ENCODE data around the gene TBCK.

Gene TBCK

GRCh38 chr4:106183551-106183950, 132.5 kb downstream of the TBCK start:
- H3K4me3 ChIP-seq (ENCODE audit: low read length), result no peak overlapping the region
- TF ChIP-seq CTCF (IDR thresholded peaks at IDR 0.05; ENCODE audit: insufficient read depth, low read depth, low read length, missing control alignments), result no peak
- DNase-seq (ENCODE audit: low read depth), result no peak

GRCh38 chr4:106172861-106173260, 143.1 kb downstream of the TBCK start:
- no peak overlapping the region for H3K4me3 ChIP-seq (ENCODE audit: low read length)
- no peak for TF ChIP-seq CTCF (IDR thresholded peaks at IDR 0.05; ENCODE audit: insufficient read depth, low read depth, low read length, missing control alignments)
- DNase-seq (ENCODE audit: low read depth), result no peak

GRCh38 chr4:106165351-106166010, 150.5 kb downstream of the TBCK start:
- no peak for DNase-seq (ENCODE audit: low read depth)
- no peak for TF ChIP-seq CTCF (IDR thresholded peaks at IDR 0.05; ENCODE audit: insufficient read depth, low read depth, low read length, missing control alignments)
- no peak overlapping the region for H3K4me3 ChIP-seq (ENCODE audit: low read length)

- H3K4me3 ChIP-seq (ENCODE audit: low read length), result no peak overlapping the region
- no peak for DNase-seq (ENCODE audit: low read depth)
- no peak for TF ChIP-seq CTCF (IDR thresholded peaks at IDR 0.05; ENCODE audit: insufficient read depth, low read depth, low read length, missing control alignments)
These were observed 153.7 kb downstream of the TBCK start for GRCh38 chr4:106162278-106162677.

- DNase-seq (ENCODE audit: low read depth), result no peak
- no peak overlapping the region for H3K4me3 ChIP-seq (ENCODE audit: low read length)
- no peak for TF ChIP-seq CTCF (IDR thresholded peaks at IDR 0.05; ENCODE audit: insufficient read depth, low read depth, low read length, missing control alignments)
These were observed 155.4 kb downstream of the TBCK start for GRCh38 chr4:106160560-106160959.

- no peak for DNase-seq (ENCODE audit: low read depth)
- H3K4me3 ChIP-seq (ENCODE audit: low read length), result no peak overlapping the region
- TF ChIP-seq CTCF (IDR thresholded peaks at IDR 0.05; ENCODE audit: insufficient read depth, low read depth, low read length, missing control alignments), result no peak
These were observed 166.1 kb downstream of the TBCK start for GRCh38 chr4:106149911-106150310.

GRCh38 chr4:106149026-106149425, 167.0 kb downstream of the TBCK start:
- TF ChIP-seq CTCF (IDR thresholded peaks at IDR 0.05; ENCODE audit: insufficient read depth, low read depth, low read length, missing control alignments), result no peak
- H3K4me3 ChIP-seq (ENCODE audit: low read length), result no peak overlapping the region
- no peak for DNase-seq (ENCODE audit: low read depth)

Measured in epithelial cell of esophagus (primary cell).